ENCODE data around the gene KCNG1.

Gene KCNG1

DNA sequence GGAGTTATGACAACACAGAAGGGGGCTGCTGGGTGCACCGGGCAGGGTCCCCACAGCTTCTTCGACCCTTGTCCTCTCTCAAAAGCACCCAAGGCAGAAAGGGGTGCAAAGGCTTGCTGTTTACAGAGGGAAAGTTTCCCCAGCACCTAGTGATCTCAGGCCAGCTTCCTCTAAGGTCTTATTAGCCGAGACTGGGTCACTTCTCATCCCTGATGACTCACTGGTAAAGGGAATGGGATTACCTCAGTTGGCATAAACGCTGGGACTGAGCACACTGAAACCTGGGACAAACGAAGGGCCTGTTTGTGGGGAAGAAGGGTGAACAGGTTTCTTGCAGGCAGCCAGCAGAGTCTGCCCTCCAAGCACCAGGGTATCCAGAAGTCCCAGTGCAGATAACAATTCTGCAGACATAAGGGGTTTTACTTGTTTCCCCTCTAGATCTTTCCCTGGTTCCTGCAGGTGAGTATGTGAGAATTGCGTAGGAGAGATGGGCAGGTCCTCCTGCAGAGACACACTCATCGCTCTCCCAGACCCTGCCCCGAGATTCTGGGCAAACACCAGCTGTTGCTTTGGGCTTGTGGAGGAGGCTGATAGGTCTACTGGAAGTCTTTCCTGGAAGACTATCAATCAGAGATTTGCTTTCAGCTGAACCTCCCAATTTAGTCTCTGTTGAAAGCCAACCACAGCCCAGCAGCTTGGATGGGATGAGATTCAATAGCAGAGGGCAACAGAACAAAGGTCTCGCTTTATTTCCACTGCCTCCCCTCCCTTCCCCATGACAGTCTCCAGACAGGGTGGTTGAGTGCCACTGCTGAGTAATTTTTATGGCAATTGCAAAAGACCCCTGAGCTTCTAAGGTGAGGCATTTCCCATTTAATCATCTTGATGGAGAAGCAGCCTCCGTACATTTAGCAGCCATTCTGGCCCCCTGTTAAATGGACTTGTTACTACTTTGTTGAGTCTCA is 25.7 kb downstream of the KCNG1 start:
- Histone ChIP-seq H3K9me3 (no peaks in the 10 kb centered on the region), H3K36me3 (no peaks in the 10 kb centered on the region), H3K27me3 (peaks cover 30% of the 10 kb centered on the region), H3K4me3 (ENCODE audit: low read depth in 1 of 2, low read length in 1 of 2) (no peak overlapping the region), H3K4me1 (ENCODE audit: control insufficient read depth in 1 of 2, insufficient read depth in 1 of 2, low read depth in 1 of 2, low read length in 1 of 2) (no peaks in the 10 kb centered on the region), H3K27ac (no peak overlapping the region)
- TF ChIP-seq, protein P1, sequence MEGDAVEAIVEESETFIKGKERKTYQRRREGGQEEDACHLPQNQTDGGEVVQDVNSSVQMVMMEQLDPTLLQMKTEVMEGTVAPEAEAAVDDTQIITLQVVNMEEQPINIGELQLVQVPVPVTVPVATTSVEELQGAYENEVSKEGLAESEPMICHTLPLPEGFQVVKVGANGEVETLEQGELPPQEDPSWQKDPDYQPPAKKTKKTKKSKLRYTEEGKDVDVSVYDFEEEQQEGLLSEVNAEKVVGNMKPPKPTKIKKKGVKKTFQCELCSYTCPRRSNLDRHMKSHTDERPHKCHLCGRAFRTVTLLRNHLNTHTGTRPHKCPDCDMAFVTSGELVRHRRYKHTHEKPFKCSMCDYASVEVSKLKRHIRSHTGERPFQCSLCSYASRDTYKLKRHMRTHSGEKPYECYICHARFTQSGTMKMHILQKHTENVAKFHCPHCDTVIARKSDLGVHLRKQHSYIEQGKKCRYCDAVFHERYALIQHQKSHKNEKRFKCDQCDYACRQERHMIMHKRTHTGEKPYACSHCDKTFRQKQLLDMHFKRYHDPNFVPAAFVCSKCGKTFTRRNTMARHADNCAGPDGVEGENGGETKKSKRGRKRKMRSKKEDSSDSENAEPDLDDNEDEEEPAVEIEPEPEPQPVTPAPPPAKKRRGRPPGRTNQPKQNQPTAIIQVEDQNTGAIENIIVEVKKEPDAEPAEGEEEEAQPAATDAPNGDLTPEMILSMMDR (IDR thresholded peaks at IDR 0.05) = no peak

DNA sequence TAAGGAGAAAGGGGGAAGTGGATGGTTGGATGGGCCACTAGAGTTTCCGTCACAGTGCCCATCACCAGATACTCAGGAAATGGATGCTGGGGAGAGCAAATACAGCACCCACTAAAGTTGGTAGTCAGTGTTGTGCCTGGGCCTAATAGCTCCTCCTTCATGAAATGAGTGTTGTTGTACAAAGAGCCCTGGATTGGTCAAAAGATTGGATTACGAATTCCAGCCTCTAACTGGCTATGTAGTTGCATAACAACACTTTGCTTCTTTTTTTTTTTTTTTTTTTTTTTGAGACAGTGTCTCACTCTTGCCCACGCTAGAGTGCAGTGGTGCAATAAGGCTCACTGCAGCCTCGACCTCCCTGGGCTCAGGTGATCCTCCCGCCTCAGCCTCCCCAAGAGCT is 27.4 kb downstream of the KCNG1 start:
- peaks cover 31% of the 10 kb centered on the region for H3K27me3 ChIP-seq
- no peak overlapping the region for H3K27ac ChIP-seq
- no peaks in the 10 kb centered on the region for H3K36me3 ChIP-seq
- no peak overlapping the region for H3K4me3 ChIP-seq (ENCODE audit: low read depth in 1 of 2, low read length in 1 of 2)
- H3K9me3 ChIP-seq = no peaks in the 10 kb centered on the region
- TF ChIP-seq, protein P1 (IDR thresholded peaks at IDR 0.05) = no peak
- no peaks in the 10 kb centered on the region for H3K4me1 ChIP-seq (ENCODE audit: control insufficient read depth in 1 of 2, insufficient read depth in 1 of 2, low read depth in 1 of 2, low read length in 1 of 2)

DNA sequence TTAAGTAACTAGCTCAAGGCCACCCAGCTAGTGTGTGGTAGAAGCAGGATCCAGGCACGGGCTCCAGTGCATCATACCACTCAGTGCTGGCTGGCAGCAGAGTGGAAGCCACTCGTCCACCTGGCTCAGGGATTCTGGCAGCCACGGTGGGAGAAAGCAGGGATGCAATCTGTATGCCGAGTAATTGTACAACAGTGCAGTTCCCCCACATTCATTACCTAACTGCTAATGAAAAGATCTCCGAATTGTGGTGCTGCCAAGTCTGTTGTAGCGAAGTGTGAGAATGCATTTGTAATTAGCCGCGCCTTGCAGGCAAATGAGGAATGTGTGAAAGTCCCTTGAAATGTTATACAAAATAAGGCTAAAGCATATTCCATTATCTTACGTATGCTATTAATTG is 29.0 kb downstream of the KCNG1 start:
- no peak overlapping the region for H3K27ac ChIP-seq
- H3K27me3 ChIP-seq = peaks cover 33% of the 10 kb centered on the region
- no peaks in the 10 kb centered on the region for H3K36me3 ChIP-seq
- no peaks in the 10 kb centered on the region for H3K4me1 ChIP-seq (ENCODE audit: control insufficient read depth in 1 of 2, insufficient read depth in 1 of 2, low read depth in 1 of 2, low read length in 1 of 2)
- TF ChIP-seq, protein P1 (IDR thresholded peaks at IDR 0.05) = no peak
- H3K9me3 ChIP-seq = no peaks in the 10 kb centered on the region
- H3K4me3 ChIP-seq (ENCODE audit: low read depth in 1 of 2, low read length in 1 of 2) = no peak overlapping the region

DNA sequence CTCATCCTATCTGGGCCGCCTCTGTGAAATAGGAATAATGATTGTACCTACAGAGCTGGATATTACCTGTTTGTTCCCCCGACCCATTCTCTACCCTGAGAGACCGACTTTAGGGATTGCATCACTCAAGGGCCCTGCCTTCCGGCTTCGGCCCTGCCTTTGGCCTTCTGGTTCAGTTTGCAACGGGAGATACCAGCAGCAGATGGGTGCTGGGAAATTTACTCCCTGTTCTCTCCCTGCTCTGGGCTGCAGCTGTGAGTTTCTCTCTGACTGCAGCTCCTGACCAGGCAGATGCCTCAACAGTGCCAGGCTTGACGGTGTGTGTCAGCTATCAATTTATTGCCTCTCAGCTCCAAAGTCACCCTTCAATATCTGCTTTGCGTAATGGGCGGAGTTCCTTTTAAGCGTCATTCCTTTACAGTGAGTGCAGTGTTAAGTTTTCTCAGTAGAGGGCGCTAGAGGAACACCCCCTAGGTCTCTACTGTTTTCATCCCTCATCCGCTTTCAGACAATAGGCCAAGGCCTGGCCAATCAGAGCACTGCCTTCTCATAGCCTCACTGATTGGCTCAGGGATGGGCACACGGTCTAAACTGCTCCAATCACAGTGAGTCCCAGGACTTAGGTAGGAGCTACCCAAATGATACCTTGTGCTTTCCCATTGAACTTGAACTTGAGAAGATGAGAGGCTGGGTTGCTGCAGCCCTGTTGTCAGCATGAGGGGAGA is 30.0 kb downstream of the KCNG1 start:
- H3K4me3 ChIP-seq (ENCODE audit: low read depth in 1 of 2, low read length in 1 of 2) = no peak overlapping the region
- H3K9me3 ChIP-seq = no peaks in the 10 kb centered on the region
- peaks cover 26% of the 10 kb centered on the region for H3K27me3 ChIP-seq
- H3K27ac ChIP-seq = no peak overlapping the region
- H3K36me3 ChIP-seq = no peaks in the 10 kb centered on the region
- H3K4me1 ChIP-seq (ENCODE audit: control insufficient read depth in 1 of 2, insufficient read depth in 1 of 2, low read depth in 1 of 2, low read length in 1 of 2) = no peaks in the 10 kb centered on the region
- TF ChIP-seq, protein P1 (IDR thresholded peaks at IDR 0.05) = peak; percentile 25

DNA sequence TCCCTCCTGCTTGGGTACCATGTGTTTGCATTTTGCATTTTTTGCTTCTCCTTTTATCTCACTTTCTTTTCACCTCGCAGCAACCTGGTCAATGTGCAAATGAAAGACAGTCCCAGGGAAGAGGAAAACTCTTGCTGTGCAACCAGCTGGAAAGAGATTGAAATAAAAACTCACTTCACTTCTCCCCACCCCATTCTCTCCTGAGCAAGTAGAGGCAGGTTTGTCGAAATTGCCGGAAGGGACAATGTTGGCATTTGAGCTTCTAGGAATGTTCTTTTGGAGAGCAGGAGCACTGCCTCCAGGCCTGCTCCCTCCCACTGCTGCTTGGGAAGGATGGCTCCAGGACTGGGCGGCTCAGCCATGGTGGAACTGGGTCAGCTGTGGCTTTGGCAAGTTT is 30.6 kb downstream of the KCNG1 start:
- H3K27me3 ChIP-seq = peaks cover 26% of the 10 kb centered on the region
- H3K4me1 ChIP-seq (ENCODE audit: control insufficient read depth in 1 of 2, insufficient read depth in 1 of 2, low read depth in 1 of 2, low read length in 1 of 2) = no peaks in the 10 kb centered on the region
- no peaks in the 10 kb centered on the region for H3K9me3 ChIP-seq
- TF ChIP-seq, protein P1 (IDR thresholded peaks at IDR 0.05) = no peak
- H3K27ac ChIP-seq = no peak overlapping the region
- no peaks in the 10 kb centered on the region for H3K36me3 ChIP-seq
- no peak overlapping the region for H3K4me3 ChIP-seq (ENCODE audit: low read depth in 1 of 2, low read length in 1 of 2)

Data from neutrophil (primary cell).